IMR-90 (cell line): ENCODE measurements around the gene RPS6KA2. TPM values are rescaled to one million over a fixed set of nuclear protein-coding genes. Genes with fewer than 3 reads are reported as not detected.

ENCODE experiments used
- ATAC-seq: fragments of 200-7000 bp; cut with Tn5 transposase; 2 replicates; pipeline ENCODE4 v1.9.1; 2020; ENCODE audit warnings: low read depth, mild to moderate bottlenecking, moderate library complexity
- BruUV-seq: library from RNA; stranded (reverse); fragments of 400-500 nt; replicated peaks from 2 replicates; lab custom pipeline; 2021; lab: Mats Ljungman, UMichigan
- CTCF ChIA-PET: fragments of 300-600 bp; formaldehyde crosslinking; extraction: SDS; loops from one replicate; lab custom pipeline; 2021; ENCODE audit warnings: antibody characterized with exemption; lab: Yijun Ruan, JAX
- POLR2A ChIA-PET: fragments of 300-600 bp; sonication (Branson Sonifier 250); formaldehyde crosslinking; loops from one replicate; lab custom pipeline; 2022; ENCODE audit warnings: antibody characterized with exemption; ENCODE audit not compliant: unreplicated experiment; lab: Charles Lee
- DNase-seq: peaks from one replicate; pipeline ENCODE4 v3.0.0; 2013
- H2AFZ ChIP-seq: replicated peaks from 2 replicates; pipeline ENCODE3; 2013; ENCODE audit warnings: low read length, mild to moderate bottlenecking; ENCODE audit not compliant: poor library complexity
- H2AK5ac ChIP-seq: 2 replicates; pipeline ENCODE4 v1.6.1; 2013; ENCODE audit warnings: low read depth, low read length, inconsistent platforms
- H2AK9ac ChIP-seq: replicated peaks from 2 replicates; pipeline ENCODE3; 2013; ENCODE audit warnings: mild to moderate bottlenecking, low read depth, low read length, moderate library complexity; ENCODE audit not compliant: poor library complexity
- H2BK120ac ChIP-seq: 2 replicates; pipeline ENCODE4 v1.6.1; 2013; ENCODE audit warnings: low read depth, low read length, inconsistent platforms
- H2BK15ac ChIP-seq: 3 replicates; pipeline ENCODE4 v1.6.1; 2013; ENCODE audit warnings: low read depth, low read length, inconsistent platforms
- H2BK20ac ChIP-seq: 2 replicates; pipeline ENCODE4 v1.6.1; 2013; ENCODE audit warnings: low read depth, mild to moderate bottlenecking, inconsistent platforms, low read length, moderate library complexity
- H2BK5ac ChIP-seq: 2 replicates; pipeline ENCODE4 v1.6.1; 2013; ENCODE audit warnings: mild to moderate bottlenecking, low read depth, low read length, inconsistent platforms; ENCODE audit not compliant: poor library complexity, severe bottlenecking
- H3K14ac ChIP-seq: replicated peaks from 2 replicates; pipeline ENCODE4 v1.6.1; 2013; ENCODE audit warnings: low read depth, low read length, inconsistent platforms
- H3K18ac ChIP-seq: 2 replicates; pipeline ENCODE4 v1.6.1; 2013; ENCODE audit warnings: low read depth, low read length, control low read depth
- H3K23ac ChIP-seq: 2 replicates; pipeline ENCODE4 v1.6.1; 2013; ENCODE audit warnings: low read depth, low read length, inconsistent platforms
- H3K27ac ChIP-seq: 2 replicates; pipeline ENCODE4 v1.5.1; 2013; ENCODE audit warnings: mild to moderate bottlenecking, control low read depth, low read length; ENCODE audit not compliant: insufficient read depth
- H3K27me3 ChIP-seq: 2 replicates; pipeline ENCODE4 v1.6.1; 2013; ENCODE audit warnings: low read length; ENCODE audit not compliant: control insufficient read depth, insufficient read depth
- H3K36me3 ChIP-seq: 2 replicates; pipeline ENCODE4 v1.6.1; 2013; ENCODE audit warnings: low read length, mixed read lengths; ENCODE audit not compliant: control insufficient read depth, insufficient read depth
- H3K4ac ChIP-seq: 2 replicates; pipeline ENCODE4 v1.6.1; 2013; ENCODE audit warnings: low read depth, low read length, inconsistent platforms
- H3K4me1 ChIP-seq: 2 replicates; pipeline ENCODE4 v1.6.1; 2013; ENCODE audit warnings: low read length, mixed read lengths; ENCODE audit not compliant: control insufficient read depth, insufficient read depth
- H3K4me2 ChIP-seq: 2 replicates; pipeline ENCODE4 v1.6.1; 2013; ENCODE audit warnings: low read depth, mild to moderate bottlenecking, control low read depth, low read length, moderate library complexity
- H3K4me3 ChIP-seq: 2 replicates; pipeline ENCODE4 v1.5.1; 2013; ENCODE audit warnings: low read depth, mild to moderate bottlenecking, control low read depth, low read length, moderate library complexity; ENCODE audit not compliant: insufficient read depth
- H3K56ac ChIP-seq: 2 replicates; pipeline ENCODE4 v1.6.1; 2013; ENCODE audit warnings: low read length, inconsistent platforms; ENCODE audit not compliant: insufficient read depth; ENCODE audit errors: extremely low read depth
- H3K79me1 ChIP-seq, 2 experiments: 2 replicates each; pipeline ENCODE4 v1.6.1; 2013; ENCODE audit warnings: low read length in 2 of 2, inconsistent platforms in 1 of 2, low read depth in 1 of 2
- H3K9ac ChIP-seq: 2 replicates; pipeline ENCODE4 v1.6.1; 2013; ENCODE audit warnings: low read depth, low read length, control low read depth
- H3K9me1 ChIP-seq: 2 replicates; pipeline ENCODE4 v1.6.1; 2013; ENCODE audit warnings: low read length, inconsistent platforms; ENCODE audit not compliant: insufficient read depth
- H3K9me3 ChIP-seq: 2 replicates; pipeline ENCODE4 v1.6.1; 2013; ENCODE audit warnings: low read length; ENCODE audit not compliant: control insufficient read depth, insufficient read depth
- H4K20me1 ChIP-seq: 2 replicates; pipeline ENCODE4 v1.6.1; 2013; ENCODE audit warnings: low read length, inconsistent platforms; ENCODE audit not compliant: insufficient read depth
- H4K5ac ChIP-seq: 2 replicates; pipeline ENCODE4 v1.6.1; 2013; ENCODE audit warnings: mild to moderate bottlenecking, low read depth, low read length, control low read depth
- H4K8ac ChIP-seq, 2 experiments: 2 replicates each; pipeline ENCODE4 v1.6.1; 2013; ENCODE audit warnings: low read depth in 2 of 2, low read length in 2 of 2, control low read depth in 1 of 2, inconsistent platforms in 1 of 2
- H4K91ac ChIP-seq: 2 replicates; pipeline ENCODE4 v1.6.1; 2013; ENCODE audit warnings: low read depth, low read length, inconsistent platforms; ENCODE audit not compliant: insufficient read depth
- CHD1 ChIP-seq: IDR thresholded peaks from 2 replicates; pipeline ENCODE4 v1.6.1; 2012; ENCODE audit warnings: low read depth, low read length, improper control_type of control experiment
- RCOR1 ChIP-seq: IDR thresholded peaks from 2 replicates; pipeline ENCODE4 v1.6.1; 2012; ENCODE audit warnings: mild to moderate bottlenecking, low read length, improper control_type of control experiment; ENCODE audit not compliant: insufficient replicate concordance
- RFX5 ChIP-seq: IDR thresholded peaks from 2 replicates; pipeline ENCODE4 v1.8.0; 2012; ENCODE audit warnings: low read depth, mild to moderate bottlenecking, low read length, moderate library complexity
- WGBS, 2 experiments: methylation state at CpG; one replicate each; pipeline versions ENCODE4 v1.1.5 to v1.1.7; 2013; ENCODE audit warnings: missing lambda C conversion rate in 2 of 2; ENCODE audit not compliant: insufficient read length in 1 of 2; ENCODE audit errors: extremely low coverage in 2 of 2; 5-methylcytosine and 5-hydroxymethylcytosine counted together
- dilution Hi-C: fragments of 300-500 bp; cut with HindIII; formaldehyde crosslinking; loops from one replicate; pipeline ENCODE4 v1.14.3; 2018; ENCODE audit warnings: low sequenced_read_pairs; ENCODE audit not compliant: unreplicated experiment
- in situ Hi-C: fragments of 300-500 bp; cut with MboI; formaldehyde crosslinking; loops from 3 replicates; pipeline ENCODE4 v1.14.3; 2019; ENCODE audit warnings: low sequenced_read_pairs, inconsistent platforms, mixed read lengths
- intact Hi-C: fragments of 100-400 bp; cut with micrococcal nuclease; formaldehyde crosslinking; loops from 2 replicates; pipeline ENCODE4 v1.10.0; 2022
- polyA plus RNA-seq, 3 experiments: library from polyadenylated mRNA; depleted of rRNA; stranded (reverse); fragments of >200 nt; gene quantifications; 2 replicates each; pipeline ENCODE4 v1.2.3, GENCODE V29; 2012; ENCODE audit warnings: low replicate concordance in 1 of 3
- total RNA-seq: library from RNA; depleted of rRNA; stranded (reverse); fragments of >200 nt; gene quantifications from 2 replicates; pipeline ENCODE4 v1.2.3, GENCODE V29; 2012
- TF ChIP-seq, protein P1 (sequence below): fragments of 150-350 bp; IDR thresholded peaks from 2 replicates; pipeline ENCODE4 v1.6.1; 2017; ENCODE audit warnings: mild to moderate bottlenecking, antibody characterized with exemption, low read length, low read depth
- TF ChIP-seq, protein P2 (sequence below): fragments of 150-350 bp; IDR thresholded peaks from 2 replicates; pipeline ENCODE4 v1.6.1; 2016; ENCODE audit warnings: low read depth, mild to moderate bottlenecking, low read length, moderate library complexity, borderline replicate concordance

RPS6KA2 gene
- total and polyA plus RNA-seq, 2 of the 4 experiments (the other 2 are of a cell fraction): 26.9 to 31.3 TPM

DNA sequence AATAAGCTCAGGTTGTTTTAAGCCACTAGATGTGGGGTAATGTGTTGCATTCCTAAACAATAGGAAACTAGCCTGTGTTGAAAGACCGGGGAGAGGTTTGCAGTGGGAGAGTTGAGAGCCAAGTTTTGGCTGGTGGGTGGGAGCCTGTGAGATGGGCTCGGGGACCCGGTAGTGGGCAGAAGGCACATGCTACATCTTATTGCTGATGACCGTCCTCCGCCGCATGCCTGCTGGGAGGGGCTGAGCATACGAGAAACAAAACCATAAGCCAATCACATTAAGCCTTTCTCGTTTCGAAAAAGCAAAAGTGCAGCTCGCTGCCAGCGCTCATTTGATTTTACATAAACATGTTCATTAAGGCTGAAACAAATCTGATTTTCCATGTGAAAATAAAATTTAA is 186.9 kb downstream of the RPS6KA2 start:
- no peak overlapping the region for H3K23ac ChIP-seq
- dilution Hi-C loops: no loop called here
- no peak overlapping the region for H4K91ac ChIP-seq
- H3K14ac ChIP-seq: no peak overlapping the region
- no peaks in the 10 kb centered on the region for H3K9me1 ChIP-seq
- H3K4ac ChIP-seq: no peak overlapping the region
- no peak overlapping the region for H3K4me2 ChIP-seq
- DNase-seq (no peak), ATAC-seq (no peak)
- peaks cover 48% of the 10 kb centered on the region for H3K36me3 ChIP-seq
- no peaks in the 10 kb centered on the region for H4K20me1 ChIP-seq
- H2AK5ac ChIP-seq: no peak overlapping the region
- no peak overlapping the region for H3K9ac ChIP-seq
- no peaks in the 10 kb centered on the region for H3K9me3 ChIP-seq
- H2AFZ ChIP-seq: no peak overlapping the region
- H3K27me3 ChIP-seq: no peaks in the 10 kb centered on the region
- no peak overlapping the region for H2BK20ac ChIP-seq
- intact Hi-C loops: no loop called here
- no peak overlapping the region for H2AK9ac ChIP-seq
- H3K27ac ChIP-seq: no peak overlapping the region
- no peak overlapping the region for H3K18ac ChIP-seq
- H3K4me3 ChIP-seq: no peak overlapping the region
- in situ Hi-C loops: no loop called here
- H2BK120ac ChIP-seq: no peak overlapping the region
- ChIA-PET POLR2A (interaction anchor here (0.6 kb wide), 1 partner anchor 297 kb away, joined by 3 read pairs; no protein-coding TSS in a partner anchor), CTCF (no interaction called here)
- H4K5ac ChIP-seq: no peak overlapping the region
- H3K56ac ChIP-seq: no peak overlapping the region
- no peak overlapping the region for H2BK5ac ChIP-seq
- H4K8ac ChIP-seq: no peak overlapping the region
- H2BK15ac ChIP-seq: no peak overlapping the region
- H3K79me1 ChIP-seq: no peaks in the 10 kb centered on the region
- TF ChIP-seq CHD1: no peak
- no peak for TF ChIP-seq RFX5
- TF ChIP-seq, protein P1, sequence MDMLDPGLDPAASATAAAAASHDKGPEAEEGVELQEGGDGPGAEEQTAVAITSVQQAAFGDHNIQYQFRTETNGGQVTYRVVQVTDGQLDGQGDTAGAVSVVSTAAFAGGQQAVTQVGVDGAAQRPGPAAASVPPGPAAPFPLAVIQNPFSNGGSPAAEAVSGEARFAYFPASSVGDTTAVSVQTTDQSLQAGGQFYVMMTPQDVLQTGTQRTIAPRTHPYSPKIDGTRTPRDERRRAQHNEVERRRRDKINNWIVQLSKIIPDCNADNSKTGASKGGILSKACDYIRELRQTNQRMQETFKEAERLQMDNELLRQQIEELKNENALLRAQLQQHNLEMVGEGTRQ: no peak
- TF ChIP-seq, protein P2, sequence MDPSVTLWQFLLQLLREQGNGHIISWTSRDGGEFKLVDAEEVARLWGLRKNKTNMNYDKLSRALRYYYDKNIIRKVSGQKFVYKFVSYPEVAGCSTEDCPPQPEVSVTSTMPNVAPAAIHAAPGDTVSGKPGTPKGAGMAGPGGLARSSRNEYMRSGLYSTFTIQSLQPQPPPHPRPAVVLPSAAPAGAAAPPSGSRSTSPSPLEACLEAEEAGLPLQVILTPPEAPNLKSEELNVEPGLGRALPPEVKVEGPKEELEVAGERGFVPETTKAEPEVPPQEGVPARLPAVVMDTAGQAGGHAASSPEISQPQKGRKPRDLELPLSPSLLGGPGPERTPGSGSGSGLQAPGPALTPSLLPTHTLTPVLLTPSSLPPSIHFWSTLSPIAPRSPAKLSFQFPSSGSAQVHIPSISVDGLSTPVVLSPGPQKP: no peak
- no peak for TF ChIP-seq RCOR1
- no TSS peak for BruUV-seq
- H3K4me1 ChIP-seq: no peaks in the 10 kb centered on the region
- WGBS, 2 experiments: no CpG with 5 or more reads among the region's 11 CpGs
